ENCODE measurements around the gene DGKI. TPM values are rescaled to one million over a fixed set of nuclear protein-coding genes. Genes with fewer than 3 reads are reported as not detected.

The DGKI gene
- total and polyA plus RNA-seq, 2 donors (not counting 1 experiment from before 2014, with no cell fraction given): not detected

DNA sequence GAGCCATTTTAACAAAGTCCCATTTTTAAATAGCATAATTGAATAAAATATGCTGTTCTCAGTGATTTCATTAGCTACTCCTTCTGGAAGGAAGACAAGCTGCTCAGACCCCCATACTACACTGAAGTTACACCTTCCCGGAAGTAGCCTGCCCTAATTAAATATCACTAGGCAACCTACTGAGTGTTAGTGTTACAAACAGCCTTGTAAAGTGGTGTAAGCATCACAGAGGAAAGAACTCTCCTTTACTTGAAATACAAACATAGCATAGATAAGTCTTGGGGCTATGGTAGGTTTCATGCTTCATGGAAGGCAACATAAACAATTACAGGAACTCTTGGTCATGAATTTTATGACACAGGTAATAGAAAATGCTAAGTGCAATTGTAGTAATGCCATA, 459.8 kb downstream of the DGKI start:
- POLR2A ChIA-PET: no interaction called here
- Histone ChIP-seq H3K4me2 (replicated peaks; ENCODE audit: low read depth, low read length, poor library complexity, severe bottlenecking) (no peak overlapping the region), H3K9ac (ENCODE audit: low read length) (no peak overlapping the region), H2AFZ (ENCODE audit: insufficient read depth, low read depth, low read length, poor library complexity, severe bottlenecking) (no peak overlapping the region), H3K27me3 (replicated peaks in 1 of 4; ENCODE audit: control extremely low read depth in 1 of 4, control insufficient read depth in 3 of 4, insufficient read depth in 4 of 4, low read length in 3 of 4) (no peaks in the 10 kb centered on the region), H3K9me3 (ENCODE audit: control extremely low read depth in 1 of 3, control insufficient read depth in 2 of 3, insufficient read depth in 1 of 3, low read length in 2 of 3) (no peaks in the 10 kb centered on the region), H3K4me1 (ENCODE audit: control insufficient read depth in 2 of 2, insufficient read depth in 2 of 2, low read length in 2 of 2) (no peaks in the 10 kb centered on the region), H3K36me3 (replicated peaks in 1 of 2; ENCODE audit: control extremely low read depth in 1 of 2, control insufficient read depth in 1 of 2, extremely low read depth in 1 of 2, insufficient read depth in 2 of 2, low read length in 1 of 2) (no peaks in the 10 kb centered on the region), H3K4me3 (ENCODE audit: control extremely low read depth in 1 of 5, extremely low read depth in 1 of 5, insufficient read depth in 1 of 5, low read depth in 2 of 5, low read length in 4 of 5) (no peak overlapping the region), H3K27ac (ENCODE audit: low read length in 2 of 2) (no peak overlapping the region), H4K20me1 (ENCODE audit: control insufficient read depth, insufficient read depth, low read length, poor library complexity, severe bottlenecking) (no peaks in the 10 kb centered on the region), H3K79me2 (ENCODE audit: control insufficient read depth, insufficient read depth, low read length) (no peaks in the 10 kb centered on the region)
- no peak for ATAC-seq (ENCODE audit: low read depth)
- CTCF ChIA-PET: no interaction called here
- H3K9me3 Mint-ChIP-seq (ENCODE audit: insufficient read depth): no peaks in the 10 kb centered on the region
- no peak overlapping the region for H3K4me3 Mint-ChIP-seq
- no peaks in the 10 kb centered on the region for H3K4me1 Mint-ChIP-seq
- H3K27me3 Mint-ChIP-seq: no peaks in the 10 kb centered on the region
- H3K27ac Mint-ChIP-seq: no peak overlapping the region
- no CpG with 5 or more reads among the region's 1 CpG for WGBS (ENCODE audit: insufficient coverage)
- intact Hi-C loops (cut with micrococcal nuclease): no loop called here
- DNase-seq: no peak
- TF ChIP-seq, protein P1, sequence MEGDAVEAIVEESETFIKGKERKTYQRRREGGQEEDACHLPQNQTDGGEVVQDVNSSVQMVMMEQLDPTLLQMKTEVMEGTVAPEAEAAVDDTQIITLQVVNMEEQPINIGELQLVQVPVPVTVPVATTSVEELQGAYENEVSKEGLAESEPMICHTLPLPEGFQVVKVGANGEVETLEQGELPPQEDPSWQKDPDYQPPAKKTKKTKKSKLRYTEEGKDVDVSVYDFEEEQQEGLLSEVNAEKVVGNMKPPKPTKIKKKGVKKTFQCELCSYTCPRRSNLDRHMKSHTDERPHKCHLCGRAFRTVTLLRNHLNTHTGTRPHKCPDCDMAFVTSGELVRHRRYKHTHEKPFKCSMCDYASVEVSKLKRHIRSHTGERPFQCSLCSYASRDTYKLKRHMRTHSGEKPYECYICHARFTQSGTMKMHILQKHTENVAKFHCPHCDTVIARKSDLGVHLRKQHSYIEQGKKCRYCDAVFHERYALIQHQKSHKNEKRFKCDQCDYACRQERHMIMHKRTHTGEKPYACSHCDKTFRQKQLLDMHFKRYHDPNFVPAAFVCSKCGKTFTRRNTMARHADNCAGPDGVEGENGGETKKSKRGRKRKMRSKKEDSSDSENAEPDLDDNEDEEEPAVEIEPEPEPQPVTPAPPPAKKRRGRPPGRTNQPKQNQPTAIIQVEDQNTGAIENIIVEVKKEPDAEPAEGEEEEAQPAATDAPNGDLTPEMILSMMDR (IDR thresholded peaks at IDR 0.05): no peak
- TF ChIP-seq EZH2 (IDR thresholded peaks at IDR 0.05; ENCODE audit: borderline replicate concordance, insufficient read depth, low read depth, low read length, poor library complexity, severe bottlenecking): no peak

DNA sequence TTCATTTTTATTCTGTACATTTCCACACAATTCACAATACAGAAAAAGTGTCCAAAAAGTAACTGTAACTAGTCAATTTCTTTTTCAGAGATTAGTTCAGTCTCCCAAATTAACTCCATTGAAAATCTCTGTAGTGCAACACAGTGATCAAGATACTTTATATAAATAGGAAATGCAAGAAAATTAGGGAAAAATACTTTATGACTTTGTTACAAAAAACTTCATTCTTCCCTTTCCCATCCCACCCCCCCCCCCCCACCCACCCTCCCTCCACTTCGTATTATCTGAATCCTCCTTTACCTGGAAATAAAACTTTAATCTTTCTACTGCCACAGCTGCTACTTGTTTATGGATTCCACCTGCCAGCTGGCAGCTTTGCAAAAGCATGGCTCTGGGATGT, 465.7 kb downstream of the DGKI start:
- TF ChIP-seq EZH2 (IDR thresholded peaks at IDR 0.05; ENCODE audit: borderline replicate concordance, insufficient read depth, low read depth, low read length, poor library complexity, severe bottlenecking): no peak
- no peak for ATAC-seq (ENCODE audit: low read depth)

More for the DNA sequence above, 465.7 kb downstream of the DGKI start:
- H3K27me3 Mint-ChIP-seq: no peaks in the 10 kb centered on the region
- ChIA-PET POLR2A (no interaction called here), CTCF (no interaction called here)
- Histone ChIP-seq H3K27ac (ENCODE audit: low read length in 2 of 2) (no peak overlapping the region), H2AFZ (ENCODE audit: insufficient read depth, low read depth, low read length, poor library complexity, severe bottlenecking) (no peak overlapping the region), H3K9me3 (ENCODE audit: control extremely low read depth in 1 of 3, control insufficient read depth in 2 of 3, insufficient read depth in 1 of 3, low read length in 2 of 3) (no peaks in the 10 kb centered on the region), H3K4me2 (replicated peaks; ENCODE audit: low read depth, low read length, poor library complexity, severe bottlenecking) (no peak overlapping the region), H3K79me2 (ENCODE audit: control insufficient read depth, insufficient read depth, low read length) (no peaks in the 10 kb centered on the region), H3K4me1 (ENCODE audit: control insufficient read depth in 2 of 2, insufficient read depth in 2 of 2, low read length in 2 of 2) (no peaks in the 10 kb centered on the region), H3K9ac (ENCODE audit: low read length) (no peak overlapping the region), H3K27me3 (replicated peaks in 1 of 4; ENCODE audit: control extremely low read depth in 1 of 4, control insufficient read depth in 3 of 4, insufficient read depth in 4 of 4, low read length in 3 of 4) (no peaks in the 10 kb centered on the region), H3K36me3 (replicated peaks in 1 of 2; ENCODE audit: control extremely low read depth in 1 of 2, control insufficient read depth in 1 of 2, extremely low read depth in 1 of 2, insufficient read depth in 2 of 2, low read length in 1 of 2) (no peaks in the 10 kb centered on the region), H3K4me3 (ENCODE audit: control extremely low read depth in 1 of 5, extremely low read depth in 1 of 5, insufficient read depth in 1 of 5, low read depth in 2 of 5, low read length in 4 of 5) (no peak overlapping the region), H4K20me1 (ENCODE audit: control insufficient read depth, insufficient read depth, low read length, poor library complexity, severe bottlenecking) (no peaks in the 10 kb centered on the region)
- H3K4me1 Mint-ChIP-seq: no peaks in the 10 kb centered on the region
- H3K4me3 Mint-ChIP-seq: no peak overlapping the region
- peaks cover 2% of the 10 kb centered on the region for H3K9me3 Mint-ChIP-seq (ENCODE audit: insufficient read depth)
- DNase-seq: no peak
- intact Hi-C loops (cut with micrococcal nuclease): no loop called here
- WGBS (ENCODE audit: insufficient coverage): no CpG with 5 or more reads among the region's 1 CpG
- H3K27ac Mint-ChIP-seq: no peak overlapping the region

Data from B cell (primary cell).